HUES64 (cell line): ENCODE results near the gene CREB3L4. TPM values are rescaled to one million over a fixed set of nuclear protein-coding genes. Genes with fewer than 3 reads are reported as not detected.

Source experiments
- H3K27ac ChIP-seq: 2 replicates; pipeline ENCODE4 v1.7.0; 2013; ENCODE audit warnings: low read depth, low read length, inconsistent platforms
- H3K27me3 ChIP-seq: 2 replicates; pipeline ENCODE4 v1.6.1; 2013; ENCODE audit warnings: mild to moderate bottlenecking, low read length; ENCODE audit not compliant: insufficient read depth
- H3K36me3 ChIP-seq: 2 replicates; pipeline ENCODE4 v1.6.1; 2013; ENCODE audit warnings: mild to moderate bottlenecking, low read length; ENCODE audit not compliant: insufficient read depth
- H3K4me1 ChIP-seq: 2 replicates; pipeline ENCODE4 v1.6.1; 2013; ENCODE audit warnings: mild to moderate bottlenecking, low read length, moderate library complexity; ENCODE audit not compliant: insufficient read depth
- H3K4me3 ChIP-seq: 2 replicates; pipeline ENCODE4 v1.5.1; 2013; ENCODE audit warnings: mild to moderate bottlenecking, low read length, moderate library complexity
- H3K9ac ChIP-seq: 2 replicates; pipeline ENCODE4 v1.6.1; 2013; ENCODE audit warnings: mild to moderate bottlenecking, low read depth, low read length
- H3K9me3 ChIP-seq: 2 replicates; pipeline ENCODE4 v1.6.1; 2013; ENCODE audit warnings: low read depth, low read length; ENCODE audit not compliant: insufficient read depth
- WGBS: fragments of 150-250, 120-280 bp; methylation state at CpG from one replicate; pipeline ENCODE4 v1.1.7; 2013; ENCODE audit warnings: missing lambda C conversion rate; 5-methylcytosine and 5-hydroxymethylcytosine counted together
- polyA plus RNA-seq, 2 experiments: library from polyadenylated mRNA; stranded (reverse); fragments of 50-300 nt; gene quantifications; one replicate each; pipeline ENCODE4 v1.2.3, GENCODE V29; 2013

The CREB3L4 gene
- 17.2 TPM for polyA plus RNA-seq (2013, experiment 1 of 2)
- polyA plus RNA-seq (2013, experiment 2 of 2) = 18.1 TPM

- H3K4me3 ChIP-seq = peak within 1 kb of the TSS; percentile 76
- H3K9me3 ChIP-seq = no peaks in the 10 kb centered on the region
- H3K36me3 ChIP-seq = no peaks in the 10 kb centered on the region
- H3K27ac ChIP-seq = peak within 1 kb of the TSS; percentile 91
- H3K4me1 ChIP-seq = no peaks in the 10 kb centered on the region
- no peaks in the 10 kb centered on the region for H3K27me3 ChIP-seq
- H3K9ac ChIP-seq = peak within 1 kb of the TSS; percentile 86
- under 1% methylated on average over 60 of the region's 60 CpGs for WGBS
Observed at GRCh38 chr1:153967107-153967999, at the start of gene CREB3L4. Gene CREB3L4, plus strand, starts transcription at chr1:153967902. Its CDS starts 624 bp downstream, at chr1:153968526.

GRCh38 chr1:153919876-153920852 lies 47.5 kb upstream of the CREB3L4 start:
- Histone ChIP-seq H3K27me3 (no peaks in the 10 kb centered on the region), H3K4me3 (peak overlapping the region; percentile 86), H3K9me3 (no peaks in the 10 kb centered on the region), H3K4me1 (peaks cover 22% of the 10 kb centered on the region), H3K9ac (0 out of 2 replicates have a peak overlapping the region, but pooled peaks have one; percentile 3), H3K27ac (no peak overlapping the region), H3K36me3 (peaks cover 18% of the 10 kb centered on the region)
- 82% methylated on average over 4 of the region's 4 CpGs for WGBS

DNA sequence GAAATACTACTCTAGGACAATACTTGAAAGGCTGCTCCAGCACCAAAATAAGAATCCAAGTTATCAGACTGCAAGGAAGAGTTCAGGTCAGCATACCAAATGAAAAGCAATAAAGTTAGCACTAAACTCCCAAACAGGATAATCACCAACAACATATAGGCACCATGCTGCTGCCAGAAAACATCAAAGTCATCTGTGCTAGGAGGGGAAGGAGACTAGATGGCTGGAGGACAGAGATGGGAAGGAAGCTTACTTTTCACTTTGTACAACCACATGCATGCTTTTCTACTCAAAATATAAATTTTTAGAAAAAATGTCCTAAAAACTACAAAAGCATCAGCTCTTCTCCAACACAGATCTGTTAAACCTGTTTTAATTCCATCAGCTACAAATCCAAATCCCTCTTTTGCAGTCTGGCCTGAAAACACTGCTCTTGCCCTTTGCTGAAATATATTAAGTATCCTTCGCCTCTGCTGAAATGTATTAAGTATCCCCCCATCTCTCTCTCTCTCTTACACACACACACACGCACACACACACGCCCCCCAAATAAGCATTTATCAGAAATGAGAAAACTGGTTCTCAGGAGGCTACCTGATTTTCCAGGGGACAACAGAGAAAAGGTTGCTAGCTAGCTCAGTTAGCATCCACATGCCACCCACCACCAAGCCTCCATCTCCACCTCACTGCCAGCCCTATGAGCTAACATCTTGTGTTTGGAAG lies 46.5 kb upstream of the CREB3L4 start:
- peaks cover 22% of the 10 kb centered on the region for H3K4me1 ChIP-seq
- H3K9ac ChIP-seq = peak overlapping the region; percentile 84
- WGBS = 35% methylated on average over 3 of the region's 3 CpGs
- peaks cover 14% of the 10 kb centered on the region for H3K36me3 ChIP-seq
- peak overlapping the region; percentile 86 for H3K4me3 ChIP-seq
- peak overlapping the region; percentile 99; the same call in 1 of the 2 replicates for H3K27ac ChIP-seq
- H3K9me3 ChIP-seq = no peaks in the 10 kb centered on the region
- H3K27me3 ChIP-seq = no peaks in the 10 kb centered on the region

- 2% methylated on average over 10 of the region's 10 CpGs for WGBS
- peaks cover 10% of the 10 kb centered on the region; the same call in 1 of the 2 replicates for H3K36me3 ChIP-seq
- H3K4me1 ChIP-seq = peaks cover 22% of the 10 kb centered on the region
- peak overlapping the region; percentile 86 for H3K4me3 ChIP-seq
- no peaks in the 10 kb centered on the region for H3K27me3 ChIP-seq
- peak overlapping the region; percentile 99 for H3K27ac ChIP-seq
- peak overlapping the region; percentile 84 for H3K9ac ChIP-seq
- no peaks in the 10 kb centered on the region for H3K9me3 ChIP-seq
Observed at GRCh38 chr1:153921803-153922075, 46.0 kb upstream of the CREB3L4 start.

- Histone ChIP-seq H3K4me1 (peaks cover 22% of the 10 kb centered on the region), H3K9me3 (no peaks in the 10 kb centered on the region), H3K27me3 (no peaks in the 10 kb centered on the region), H3K4me3 (peak overlapping the region; percentile 86), H3K27ac (peak overlapping the region; percentile 99), H3K9ac (peak overlapping the region; percentile 84), H3K36me3 (peaks cover 10% of the 10 kb centered on the region; the same call in 1 of the 2 replicates)
- under 1% methylated on average over 56 of the region's 86 CpGs for WGBS
Observed at GRCh38 chr1:153922076-153922971, 45.4 kb upstream of the CREB3L4 start.

DNA sequence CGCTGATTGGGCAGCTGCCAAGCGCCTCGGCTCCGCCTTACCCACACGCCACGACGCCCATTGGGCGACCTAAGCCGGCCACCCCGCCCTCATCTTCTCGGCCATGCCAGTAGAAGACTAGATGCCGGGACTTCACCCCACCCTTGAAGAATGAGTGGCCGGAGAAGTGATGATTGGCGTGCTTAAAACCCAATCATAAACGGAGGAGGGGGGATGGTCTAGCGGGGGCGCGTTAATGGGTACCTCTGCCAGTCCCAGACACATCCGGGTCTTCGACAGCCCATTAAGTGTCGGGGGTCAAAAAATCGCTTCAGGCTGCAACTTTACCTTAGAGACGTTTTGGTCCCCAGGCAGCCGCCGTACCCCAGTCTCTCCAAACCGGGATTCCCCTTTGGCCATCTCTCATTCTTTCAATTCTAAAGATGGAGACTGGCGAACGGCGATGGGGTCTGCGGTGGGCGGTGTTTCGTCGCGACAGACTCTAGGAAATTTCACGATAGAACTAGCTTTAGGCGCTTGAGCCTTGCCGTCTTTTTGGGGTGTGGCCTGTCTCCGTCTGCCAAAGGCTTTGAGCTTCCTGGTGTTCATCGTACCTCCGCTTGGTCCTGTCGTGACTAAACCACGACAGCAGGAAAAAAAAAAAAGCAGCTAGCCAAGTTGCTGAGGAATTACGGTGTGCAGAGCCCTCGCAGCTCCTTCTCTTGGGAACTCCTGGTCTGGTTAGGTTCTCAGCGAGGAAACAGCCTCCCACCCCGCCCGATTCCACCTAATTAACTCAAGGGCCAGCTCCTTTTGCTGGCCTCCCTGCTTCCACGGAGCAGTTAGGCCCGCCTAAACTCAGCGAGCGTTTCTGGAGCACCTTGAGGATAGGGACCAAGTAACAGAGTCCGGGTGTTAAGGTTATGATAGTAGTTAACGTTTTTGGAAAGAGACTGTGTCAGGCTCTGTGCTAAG lies 44.5 kb upstream of the CREB3L4 start, which contains the start of gene GATAD2B:
Gene GATAD2B, minus strand, starts transcription at position 1 of the 954 bp plus-strand sequence. CDS start 94,625 bp downstream, outside the sequence.
- H3K9ac ChIP-seq = peak within 1 kb of the TSS; percentile 84
- H3K36me3 ChIP-seq = 0 out of 2 replicates have a peak, but pooled peaks cover 6% of the 10 kb centered on the region
- no peaks in the 10 kb centered on the region for H3K27me3 ChIP-seq
- H3K4me1 ChIP-seq = peaks cover 22% of the 10 kb centered on the region
- H3K4me3 ChIP-seq = peak within 1 kb of the TSS; percentile 86
- no peaks in the 10 kb centered on the region for H3K9me3 ChIP-seq
- H3K27ac ChIP-seq = peak within 1 kb of the TSS; percentile 99
- under 1% methylated on average over 53 of the region's 53 CpGs for WGBS

DNA sequence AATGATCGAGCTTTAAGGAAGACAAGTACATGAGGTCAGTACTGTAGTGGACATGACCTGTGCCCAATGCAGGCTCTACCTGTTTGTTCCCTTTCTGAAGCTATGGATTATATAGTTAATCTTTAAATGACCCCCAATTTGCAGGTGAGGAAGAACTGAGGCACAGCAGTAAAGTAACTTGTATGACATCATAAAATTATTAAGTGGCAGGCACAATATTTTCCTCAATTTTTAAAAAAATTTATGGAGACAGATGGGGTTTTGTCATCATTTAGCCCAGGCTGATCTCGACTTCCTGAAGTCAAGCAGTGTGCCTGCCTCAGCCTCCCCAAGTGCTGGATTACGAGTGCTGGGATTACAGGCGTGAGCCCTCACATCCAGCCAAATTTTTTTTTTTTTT lies 41.3 kb upstream of the CREB3L4 start:
- Histone ChIP-seq H3K36me3 (peaks cover 12% of the 10 kb centered on the region; the same call in 1 of the 2 replicates), H3K27me3 (no peaks in the 10 kb centered on the region), H3K4me3 (no peak overlapping the region), H3K9me3 (no peaks in the 10 kb centered on the region), H3K9ac (no peak overlapping the region), H3K4me1 (peaks cover 1% of the 10 kb centered on the region; the same call in 1 of the 2 replicates), H3K27ac (no peak overlapping the region)
- WGBS = 94% methylated on average over 4 of the region's 4 CpGs

- H3K9me3 ChIP-seq = no peaks in the 10 kb centered on the region
- H3K27ac ChIP-seq = no peak overlapping the region
- 88% methylated on average over 1 of the region's 1 CpG for WGBS
- H3K4me1 ChIP-seq = no peaks in the 10 kb centered on the region
- H3K27me3 ChIP-seq = no peaks in the 10 kb centered on the region
- peaks cover 26% of the 10 kb centered on the region for H3K36me3 ChIP-seq
- no peak overlapping the region for H3K9ac ChIP-seq
- H3K4me3 ChIP-seq = no peak overlapping the region
Observed at GRCh38 chr1:153928245-153928644, 39.5 kb upstream of the CREB3L4 start.

DNA sequence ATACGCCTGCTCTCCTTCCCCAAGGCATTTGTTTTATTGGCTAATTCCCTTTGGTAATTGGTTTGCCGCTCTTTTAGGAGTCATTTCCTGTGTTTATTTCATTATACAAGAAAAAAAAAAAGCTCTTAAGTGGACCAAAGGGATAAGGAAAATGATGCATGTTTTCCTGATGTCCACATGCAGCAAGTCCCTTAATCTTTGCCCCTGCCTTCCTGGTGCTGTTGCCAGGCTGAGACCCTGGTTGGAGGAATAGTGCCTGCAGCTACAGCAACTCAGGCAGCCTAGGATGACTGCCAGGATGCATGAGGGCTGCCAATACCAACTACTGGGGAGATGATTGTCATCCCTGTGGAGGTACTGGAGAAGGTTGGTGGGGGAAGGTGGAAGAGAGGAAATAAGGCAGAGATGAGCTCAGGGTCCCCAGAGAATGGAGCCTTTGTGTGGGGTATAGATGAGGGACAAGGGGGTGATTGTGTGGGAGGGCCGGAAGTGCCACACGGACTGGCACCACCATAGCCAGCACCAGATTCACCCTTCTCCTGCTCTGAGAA lies 38.8 kb upstream of the CREB3L4 start:
- WGBS = 80% methylated on average over 4 of the region's 4 CpGs
- Histone ChIP-seq H3K27ac (no peak overlapping the region), H3K9ac (no peak overlapping the region), H3K4me1 (no peaks in the 10 kb centered on the region), H3K36me3 (peaks cover 32% of the 10 kb centered on the region), H3K27me3 (no peaks in the 10 kb centered on the region), H3K9me3 (no peaks in the 10 kb centered on the region), H3K4me3 (no peak overlapping the region)
